Keratinocyte (primary cell): ENCODE data around the gene AOAH. TPM values are rescaled to one million over a fixed set of nuclear protein-coding genes. Genes with fewer than 3 reads are reported as not detected.

Source experiments
- DNase-seq: peaks from one replicate; pipeline ENCODE4 v3.0.0-alpha.2; 2011; ENCODE audit warnings: low read depth, missing footprints, low spot score
- FAIRE-seq: peaks from 2 replicates; lab custom pipeline; 2011; peaks lifted over from hg19 to GRCh38; lab: Jason Lieb, UNC
- H2AFZ ChIP-seq: 2 replicates; pipeline ENCODE4 v1.6.0; 2012; ENCODE audit warnings: low read length, control low read depth, inconsistent platforms; ENCODE audit not compliant: control insufficient read depth
- H3K27ac ChIP-seq: 2 replicates; pipeline ENCODE4 v1.5.1; 2011; ENCODE audit warnings: low read length; ENCODE audit not compliant: control insufficient read depth, insufficient read depth
- H3K27me3 ChIP-seq: 3 replicates; pipeline ENCODE4 v1.6.0; 2011; ENCODE audit warnings: low read length; ENCODE audit not compliant: control insufficient read depth, insufficient read depth; ENCODE audit errors: extremely low read depth
- H3K36me3 ChIP-seq, 2 experiments: 2 replicates in 1 of 2; 3 replicates in 1 of 2; pipeline ENCODE4 v1.5.1; 2011; ENCODE audit warnings: low read length in 2 of 2, mild to moderate bottlenecking in 1 of 2; ENCODE audit not compliant: control insufficient read depth in 2 of 2, insufficient read depth in 2 of 2; ENCODE audit errors: extremely low read depth in 1 of 2
- H3K4me1 ChIP-seq: 3 replicates; pipeline ENCODE4 v1.5.1; 2011; ENCODE audit warnings: low read length; ENCODE audit not compliant: control insufficient read depth, insufficient read depth; ENCODE audit errors: extremely low read depth
- H3K4me2 ChIP-seq: 3 replicates; pipeline ENCODE4 v1.6.0; 2011; ENCODE audit warnings: low read depth, low read length; ENCODE audit not compliant: control insufficient read depth, insufficient read depth; ENCODE audit errors: extremely low read depth
- H3K4me3 ChIP-seq, 3 experiments: fragments of 200-600 bp in 1 of 3; sonication (generic) in 1 of 3; 2 replicates in 2 of 3; 3 replicates in 1 of 3; pipeline ENCODE4 v1.5.1; 2011 to 2016; ENCODE audit warnings: low read length in 3 of 3, mild to moderate bottlenecking in 3 of 3, control low read depth in 2 of 3, inconsistent platforms in 1 of 3, low read depth in 1 of 3, mixed read lengths in 1 of 3, mixed run types in 1 of 3, moderate library complexity in 1 of 3; ENCODE audit not compliant: control insufficient read depth in 2 of 3, insufficient read depth in 2 of 3; ENCODE audit errors: extremely low read depth in 1 of 3
- H3K79me2 ChIP-seq: 2 replicates; pipeline ENCODE4 v1.6.0; 2012; ENCODE audit warnings: low read length; ENCODE audit not compliant: control insufficient read depth, insufficient read depth
- H3K9ac ChIP-seq: 3 replicates; pipeline ENCODE4 v1.6.0; 2011; ENCODE audit warnings: low read length; ENCODE audit not compliant: control insufficient read depth, insufficient read depth; ENCODE audit errors: extremely low read depth
- H3K9me1 ChIP-seq: 3 replicates; pipeline ENCODE4 v1.6.0; 2011; ENCODE audit warnings: low read length; ENCODE audit not compliant: control insufficient read depth, insufficient read depth; ENCODE audit errors: extremely low read depth
- H3K9me3 ChIP-seq: 2 replicates; pipeline ENCODE4 v1.5.1; 2012; ENCODE audit warnings: low read depth, low read length; ENCODE audit not compliant: control insufficient read depth
- H4K20me1 ChIP-seq: 3 replicates; pipeline ENCODE4 v1.6.0; 2011; ENCODE audit warnings: low read length; ENCODE audit not compliant: control insufficient read depth, insufficient read depth; ENCODE audit errors: extremely low read depth
- CTCF ChIP-seq, 3 experiments: IDR thresholded peaks in 1 of 3; conservative IDR thresholded peaks in 1 of 3; optimal IDR thresholded peaks in 1 of 3; 2 replicates in 2 of 3; 3 replicates in 1 of 3; pipeline versions ENCODE3 to v1.5.1; 2011; ENCODE audit warnings: low read length in 3 of 3, mild to moderate bottlenecking in 3 of 3, moderate library complexity in 2 of 3, control low read depth in 1 of 3, inconsistent platforms in 1 of 3; ENCODE audit not compliant: insufficient read depth in 2 of 3; ENCODE audit errors: extremely low read depth in 1 of 3
- EZH2 ChIP-seq: IDR thresholded peaks from one replicate; pipeline ENCODE4 v1.6.1; 2012; ENCODE audit warnings: inconsistent platforms, mild to moderate bottlenecking, low read length, moderate library complexity
- dilution Hi-C: fragments of 300-500 bp; cut with MboI; formaldehyde crosslinking; loops from one replicate; pipeline ENCODE4 v1.7.0; 2020; ENCODE audit warnings: low sequenced_read_pairs; ENCODE audit not compliant: extremely low pct_ligation_motif_present
- polyA plus RNA-seq, 5 experiments: library from polyadenylated mRNA; depleted of rRNA in 3 of 5; stranded (reverse) in 3 of 5; stranded (forward) in 1 of 5; unstranded in 1 of 5; fragments of >200 nt; gene quantifications; 1 replicate in 1 of 5; 2 replicates in 3 of 5; 3 replicates in 1 of 5; pipeline versions ENCODE4 v1.2.1 to v1.2.3, GENCODE V29; 2011 to 2012; ENCODE audit warnings: missing spikeins in 2 of 5, low read depth in 1 of 5, low replicate concordance in 1 of 5

AOAH gene
- polyA plus RNA-seq, 1 donor (not counting 4 experiments of a cell fraction or from before 2014, with no cell fraction given): 0.43 TPM

GRCh38 chr7:36472141-36472729, 252.1 kb downstream of the AOAH start:
- Histone ChIP-seq H3K9me3 (no peaks in the 10 kb centered on the region), H3K27me3 (no peaks in the 10 kb centered on the region), H2AFZ (no peak overlapping the region), H3K4me3 (no peak overlapping the region), H3K27ac (no peak overlapping the region), H3K79me2 (no peaks in the 10 kb centered on the region), H3K4me2 (no peak overlapping the region), H4K20me1 (no peaks in the 10 kb centered on the region), H3K9ac (no peak overlapping the region), H3K4me1 (peaks cover 17% of the 10 kb centered on the region), H3K36me3 (no peaks in the 10 kb centered on the region), H3K9me1 (no peaks in the 10 kb centered on the region)
- dilution Hi-C loops: no loop called here
- no peak for DNase-seq
- FAIRE-seq: no peak
- TF ChIP-seq EZH2 (no peak), CTCF (optimal IDR thresholded peaks at IDR 0.05 in 1 of 3, IDR thresholded peaks at IDR 0.05 in 1 of 3, conservative IDR thresholded peaks at IDR 0.05 in 1 of 3; ENCODE audit: extremely low read depth in 1 of 3, insufficient read depth in 2 of 3, low read length in 3 of 3) (no peak)

GRCh38 chr7:36469236-36469635, 255.1 kb downstream of the AOAH start:
- Histone ChIP-seq H4K20me1 (no peaks in the 10 kb centered on the region), H3K9me1 (no peaks in the 10 kb centered on the region), H3K4me2 (no peak overlapping the region), H3K36me3 (no peaks in the 10 kb centered on the region), H2AFZ (no peak overlapping the region), H3K9me3 (no peaks in the 10 kb centered on the region), H3K79me2 (no peaks in the 10 kb centered on the region), H3K4me3 (no peak overlapping the region), H3K4me1 (peaks cover 11% of the 10 kb centered on the region), H3K27me3 (no peaks in the 10 kb centered on the region), H3K27ac (no peak overlapping the region), H3K9ac (no peak overlapping the region)
- no peak for FAIRE-seq
- DNase-seq: no peak
- dilution Hi-C loops: no loop called here
- no peak for TF ChIP-seq CTCF (optimal IDR thresholded peaks at IDR 0.05 in 1 of 3, IDR thresholded peaks at IDR 0.05 in 1 of 3, conservative IDR thresholded peaks at IDR 0.05 in 1 of 3; ENCODE audit: extremely low read depth in 1 of 3, insufficient read depth in 2 of 3, low read length in 3 of 3)
- no peak for TF ChIP-seq EZH2
